HG02885 (cell line): ENCODE results near the gene PAM.

Experiments
- ATAC-seq: cut with Tn5 transposase; IDR thresholded peaks from one replicate; pipeline ENCODE4 v1.9.1; 2021; ENCODE audit warnings: mild to moderate bottlenecking; ENCODE audit not compliant: unreplicated experiment, poor library complexity

Gene PAM

GRCh38 chr5:102754767-102755431 lies at the start of gene PAM:
PAM (plus strand) TSS chr5:102755305; CDS start chr5:102866196, 110,891 bp downstream.
- ATAC-seq = peak; percentile 87

- ATAC-seq = no peak
Measured at GRCh38 chr5:102711525-102712385, 43.4 kb upstream of the PAM start.

GRCh38 chr5:102713278-102713677 lies 41.8 kb upstream of the PAM start:
- peak; percentile 40 for ATAC-seq

GRCh38 chr5:102713682-102714231 lies 41.3 kb upstream of the PAM start:
- ATAC-seq = peak; percentile 68

- ATAC-seq = no peak
Measured at GRCh38 chr5:102715082-102715807, 39.9 kb upstream of the PAM start.

GRCh38 chr5:102716017-102716416 lies 39.1 kb upstream of the PAM start:
- no peak for ATAC-seq

- ATAC-seq = no peak
Measured at GRCh38 chr5:102718819-102719218, 36.3 kb upstream of the PAM start.

- ATAC-seq = no peak
Measured at GRCh38 chr5:102719886-102720285, 35.2 kb upstream of the PAM start.

- no peak for ATAC-seq
Measured at GRCh38 chr5:102720969-102721368, 34.1 kb upstream of the PAM start.

GRCh38 chr5:102722931-102723330 lies 32.2 kb upstream of the PAM start:
- no peak for ATAC-seq

GRCh38 chr5:102731693-102732092 lies 23.4 kb upstream of the PAM start:
- ATAC-seq = no peak

GRCh38 chr5:102733534-102733933 lies 21.6 kb upstream of the PAM start:
- no peak for ATAC-seq

- no peak for ATAC-seq
Measured at GRCh38 chr5:102737161-102737560, 17.9 kb upstream of the PAM start.

- no peak for ATAC-seq
Measured at GRCh38 chr5:102737805-102738469, 17.2 kb upstream of the PAM start.

GRCh38 chr5:102740515-102740914 lies 14.6 kb upstream of the PAM start:
- no peak for ATAC-seq

- ATAC-seq = no peak
Measured at GRCh38 chr5:102742215-102742614, 12.9 kb upstream of the PAM start.

- no peak for ATAC-seq
Measured at GRCh38 chr5:102743900-102744299, 11.2 kb upstream of the PAM start.

- ATAC-seq = peak; percentile 87
Measured at GRCh38 chr5:102747386-102748166, 7.5 kb upstream of the PAM start.

GRCh38 chr5:102749416-102750030 lies 5.6 kb upstream of the PAM start:
- ATAC-seq = no peak
